ENCODE results near the gene SYNPR.

SYNPR gene

DNA sequence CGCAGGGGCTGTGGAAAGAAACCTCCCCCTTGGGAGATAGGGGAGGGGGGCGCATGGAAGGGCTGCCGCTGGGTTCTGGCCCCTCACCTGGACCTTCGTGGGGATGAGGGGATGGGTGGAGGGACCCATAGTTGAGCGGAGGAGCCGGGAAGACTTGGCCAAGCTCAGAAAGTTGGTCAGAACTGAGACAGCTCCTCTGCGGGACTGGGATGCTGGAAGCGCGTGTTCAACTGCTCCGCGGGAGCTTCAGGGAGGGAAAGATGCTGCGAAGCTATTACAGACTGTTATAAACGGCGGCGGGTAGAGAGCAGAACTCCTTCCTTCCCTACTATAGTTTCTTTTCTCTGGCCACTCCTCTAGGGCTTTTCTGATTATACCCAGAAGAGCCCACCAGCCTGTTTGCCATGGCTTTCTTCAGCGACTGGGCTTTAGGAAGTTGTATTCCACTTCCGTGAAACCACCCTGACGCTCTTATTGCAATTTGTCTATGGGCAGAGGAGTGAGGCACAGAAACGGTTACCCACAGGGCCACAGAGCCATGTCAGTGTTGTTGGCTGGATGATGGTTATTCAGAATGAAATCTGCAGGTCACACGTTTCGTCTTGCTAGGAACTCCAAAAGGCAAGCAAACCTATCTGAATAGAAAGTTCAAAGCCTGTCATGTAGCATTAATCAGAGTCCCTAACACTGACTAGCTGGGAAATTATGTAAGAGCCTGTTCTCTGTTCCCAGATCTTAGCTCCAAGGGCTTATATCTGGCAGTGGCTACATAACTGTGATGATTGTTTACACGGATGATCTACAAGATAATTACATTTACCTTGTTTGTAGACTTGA is 1.1 kb downstream of the SYNPR start:
- Histone ChIP-seq H3K4me1 (no peaks in the 10 kb centered on the region), H3K9me3 (ENCODE audit: control insufficient read depth, low read length) (no peaks in the 10 kb centered on the region), H2AFZ (no peak overlapping the region), H3K27me3 (ENCODE audit: control insufficient read depth, insufficient read depth, low read length) (peaks cover 4% of the 10 kb centered on the region), H3K4me3 (ENCODE audit: low read depth, low read length) (no peak overlapping the region), H3K27ac (no peak overlapping the region), H3K4me2 (ENCODE audit: low read length) (no peak overlapping the region), H3K9ac (no peak overlapping the region), H3K79me2 (no peaks in the 10 kb centered on the region), H3K36me3 (ENCODE audit: control insufficient read depth, insufficient read depth, low read length) (no peaks in the 10 kb centered on the region)
- TF ChIP-seq, protein P1, sequence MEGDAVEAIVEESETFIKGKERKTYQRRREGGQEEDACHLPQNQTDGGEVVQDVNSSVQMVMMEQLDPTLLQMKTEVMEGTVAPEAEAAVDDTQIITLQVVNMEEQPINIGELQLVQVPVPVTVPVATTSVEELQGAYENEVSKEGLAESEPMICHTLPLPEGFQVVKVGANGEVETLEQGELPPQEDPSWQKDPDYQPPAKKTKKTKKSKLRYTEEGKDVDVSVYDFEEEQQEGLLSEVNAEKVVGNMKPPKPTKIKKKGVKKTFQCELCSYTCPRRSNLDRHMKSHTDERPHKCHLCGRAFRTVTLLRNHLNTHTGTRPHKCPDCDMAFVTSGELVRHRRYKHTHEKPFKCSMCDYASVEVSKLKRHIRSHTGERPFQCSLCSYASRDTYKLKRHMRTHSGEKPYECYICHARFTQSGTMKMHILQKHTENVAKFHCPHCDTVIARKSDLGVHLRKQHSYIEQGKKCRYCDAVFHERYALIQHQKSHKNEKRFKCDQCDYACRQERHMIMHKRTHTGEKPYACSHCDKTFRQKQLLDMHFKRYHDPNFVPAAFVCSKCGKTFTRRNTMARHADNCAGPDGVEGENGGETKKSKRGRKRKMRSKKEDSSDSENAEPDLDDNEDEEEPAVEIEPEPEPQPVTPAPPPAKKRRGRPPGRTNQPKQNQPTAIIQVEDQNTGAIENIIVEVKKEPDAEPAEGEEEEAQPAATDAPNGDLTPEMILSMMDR (IDR thresholded peaks at IDR 0.05) = no peak

DNA sequence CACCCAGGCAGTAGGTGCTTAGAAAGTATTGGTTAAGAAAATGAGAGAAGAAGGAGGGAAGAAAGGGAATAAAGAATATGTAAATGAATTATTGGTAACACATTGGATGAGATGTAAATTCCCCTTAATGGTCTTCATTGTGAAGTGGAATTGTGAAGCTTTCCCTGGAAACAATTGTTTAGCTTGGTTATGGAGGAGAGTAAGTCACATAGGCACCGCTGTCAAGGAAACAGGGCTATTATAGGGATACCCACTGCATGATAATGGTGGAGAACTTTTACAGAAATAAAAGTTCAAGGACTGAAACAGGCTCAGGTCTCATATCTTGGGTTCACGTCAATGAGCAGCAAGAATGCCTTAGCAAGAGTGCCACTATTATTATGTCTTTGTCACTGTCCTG is 9.5 kb downstream of the SYNPR start:
- no peak overlapping the region for H3K4me3 ChIP-seq (ENCODE audit: low read depth, low read length)
- no peaks in the 10 kb centered on the region for H3K36me3 ChIP-seq (ENCODE audit: control insufficient read depth, insufficient read depth, low read length)
- no peak overlapping the region for H3K4me2 ChIP-seq (ENCODE audit: low read length)
- H3K4me1 ChIP-seq = no peaks in the 10 kb centered on the region
- H2AFZ ChIP-seq = no peak overlapping the region
- no peak overlapping the region for H3K9ac ChIP-seq
- H3K27me3 ChIP-seq (ENCODE audit: control insufficient read depth, insufficient read depth, low read length) = no peaks in the 10 kb centered on the region
- no peak overlapping the region for H3K27ac ChIP-seq
- no peaks in the 10 kb centered on the region for H3K9me3 ChIP-seq (ENCODE audit: control insufficient read depth, low read length)
- H3K79me2 ChIP-seq = no peaks in the 10 kb centered on the region
- TF ChIP-seq, protein P1 (IDR thresholded peaks at IDR 0.05) = no peak

DNA sequence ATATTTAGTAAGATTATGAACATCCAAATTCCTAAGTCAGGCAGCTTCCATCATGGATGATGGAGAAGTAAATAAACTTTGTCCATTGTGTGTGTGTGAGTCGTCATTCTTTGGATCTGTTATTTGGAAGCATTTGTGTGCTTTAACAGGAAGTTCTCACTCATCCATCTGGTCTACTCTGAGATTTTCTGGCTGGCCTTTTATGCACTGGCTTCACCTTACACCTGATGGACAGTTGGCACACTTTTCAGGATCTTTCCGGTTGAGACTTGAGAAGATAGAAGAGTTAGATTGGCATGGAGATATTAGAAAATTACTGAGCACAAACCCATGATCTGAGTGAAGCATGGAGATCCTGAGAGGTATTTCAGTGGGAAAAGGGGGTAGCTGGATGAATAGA is 12.6 kb downstream of the SYNPR start:
- Histone ChIP-seq H3K4me3 (ENCODE audit: low read depth, low read length) (no peak overlapping the region), H3K27me3 (ENCODE audit: control insufficient read depth, insufficient read depth, low read length) (no peaks in the 10 kb centered on the region), H3K4me1 (peaks cover 2% of the 10 kb centered on the region), H3K9ac (no peak overlapping the region), H2AFZ (no peak overlapping the region), H3K36me3 (ENCODE audit: control insufficient read depth, insufficient read depth, low read length) (no peaks in the 10 kb centered on the region), H3K27ac (no peak overlapping the region), H3K4me2 (ENCODE audit: low read length) (no peak overlapping the region), H3K79me2 (no peaks in the 10 kb centered on the region), H3K9me3 (ENCODE audit: control insufficient read depth, low read length) (no peaks in the 10 kb centered on the region)
- TF ChIP-seq, protein P1 (IDR thresholded peaks at IDR 0.05) = no peak

DNA sequence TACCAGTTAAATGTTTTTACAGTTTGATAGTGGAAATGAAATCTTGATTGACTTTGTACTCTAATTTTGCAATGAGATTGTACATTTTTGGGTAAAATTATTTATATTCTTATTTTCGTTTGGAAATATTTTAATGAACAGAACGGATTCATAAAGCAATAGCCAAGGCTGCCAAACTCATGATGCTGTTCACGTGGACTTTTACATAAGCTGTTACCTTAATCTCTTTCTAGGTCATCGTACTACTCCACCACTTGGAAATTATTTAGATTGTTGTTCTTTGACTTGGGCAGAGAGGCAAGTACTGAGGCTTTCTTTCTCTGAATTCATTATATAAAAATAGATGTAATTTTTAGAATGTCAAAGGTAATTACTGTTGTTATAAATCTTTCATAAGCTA is 16.2 kb downstream of the SYNPR start:
- Histone ChIP-seq H2AFZ (no peak overlapping the region), H3K36me3 (ENCODE audit: control insufficient read depth, insufficient read depth, low read length) (no peaks in the 10 kb centered on the region), H3K27me3 (ENCODE audit: control insufficient read depth, insufficient read depth, low read length) (no peaks in the 10 kb centered on the region), H3K4me3 (ENCODE audit: low read depth, low read length) (no peak overlapping the region), H3K27ac (no peak overlapping the region), H3K79me2 (no peaks in the 10 kb centered on the region), H3K4me2 (ENCODE audit: low read length) (no peak overlapping the region), H3K4me1 (peaks cover 2% of the 10 kb centered on the region), H3K9ac (no peak overlapping the region), H3K9me3 (ENCODE audit: control insufficient read depth, low read length) (no peaks in the 10 kb centered on the region)
- TF ChIP-seq, protein P1 (IDR thresholded peaks at IDR 0.05) = no peak

DNA sequence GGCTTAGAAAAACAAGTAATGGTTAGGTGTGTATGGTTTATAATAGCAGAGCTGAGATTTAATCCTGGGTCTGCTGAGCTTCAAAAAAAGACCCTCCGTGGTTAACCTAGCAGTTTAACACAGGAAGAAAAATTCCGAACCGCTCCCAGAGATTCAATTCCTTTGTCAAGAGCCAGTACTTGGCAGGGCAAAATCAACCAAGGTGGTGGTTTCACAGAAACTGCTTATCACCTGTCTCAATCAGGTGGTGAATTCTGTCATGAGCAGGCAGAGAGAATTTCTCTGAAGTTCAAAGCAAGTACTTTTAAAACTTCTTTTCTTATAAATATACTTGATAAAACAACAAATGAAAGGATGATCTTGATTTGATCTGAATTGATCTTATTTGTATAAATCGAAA is 17.2 kb downstream of the SYNPR start:
- TF ChIP-seq, protein P1 (IDR thresholded peaks at IDR 0.05) = no peak
- H3K36me3 ChIP-seq (ENCODE audit: control insufficient read depth, insufficient read depth, low read length) = no peaks in the 10 kb centered on the region
- H3K4me3 ChIP-seq (ENCODE audit: low read depth, low read length) = no peak overlapping the region
- H3K4me2 ChIP-seq (ENCODE audit: low read length) = no peak overlapping the region
- H3K27me3 ChIP-seq (ENCODE audit: control insufficient read depth, insufficient read depth, low read length) = no peaks in the 10 kb centered on the region
- H3K27ac ChIP-seq = no peak overlapping the region
- no peak overlapping the region for H2AFZ ChIP-seq
- H3K9ac ChIP-seq = no peak overlapping the region
- H3K79me2 ChIP-seq = no peaks in the 10 kb centered on the region
- no peaks in the 10 kb centered on the region for H3K9me3 ChIP-seq (ENCODE audit: control insufficient read depth, low read length)
- peaks cover 2% of the 10 kb centered on the region for H3K4me1 ChIP-seq
